Measurements from ENCODE around the gene PRLR. TPM values are rescaled to one million over a fixed set of nuclear protein-coding genes. Genes with fewer than 3 reads are reported as not detected.
"Not testable (repeated sequence)": the region's sequence is repeated elsewhere in the genome, so short reads cannot be mapped to it uniquely, and the experiment has no call there.

Gene PRLR
- total RNA-seq, 1 experiment from 2014 or later = 1.1 TPM

DNA sequence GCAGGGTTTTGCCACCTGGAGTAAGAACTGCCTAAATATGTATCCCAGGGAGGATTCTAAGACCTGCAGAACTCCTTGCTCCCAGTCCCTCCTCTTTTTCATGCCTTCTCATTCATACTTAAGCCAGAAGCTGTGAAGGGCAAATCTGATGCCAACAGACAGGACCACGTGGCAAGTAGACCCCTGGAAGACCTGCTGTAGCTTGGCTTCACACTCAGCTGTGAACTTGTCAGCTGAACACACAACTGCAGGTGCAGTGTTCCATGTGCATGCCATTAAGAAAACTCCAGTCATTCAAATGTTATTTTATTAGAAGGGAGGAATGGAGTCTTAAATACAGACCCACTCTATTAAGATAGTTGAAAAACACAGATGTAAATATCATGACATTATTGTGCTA is 103.3 kb downstream of the PRLR start:
- DNase-seq (ENCODE audit: low spot score) = no peak

DNA sequence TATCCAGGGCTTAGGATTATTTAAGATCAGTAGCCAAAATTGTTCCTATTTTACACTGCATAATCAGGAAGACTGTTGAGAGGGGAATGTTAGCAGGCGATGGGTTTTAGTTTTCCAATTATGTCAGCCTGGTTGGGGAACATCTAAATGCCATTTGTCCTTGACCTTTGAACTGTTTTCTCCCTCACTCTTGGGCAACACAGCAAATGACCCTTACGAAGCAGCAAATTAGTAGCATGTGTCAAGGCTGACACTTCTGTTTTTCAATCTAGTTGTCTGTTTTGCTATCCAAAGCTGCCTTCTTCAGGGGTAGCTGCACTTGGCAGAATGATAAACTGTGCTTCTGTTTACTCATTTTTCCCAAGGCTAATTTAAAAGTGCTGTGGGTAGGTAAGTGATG is 104.5 kb downstream of the PRLR start:
- DNase-seq (ENCODE audit: low spot score) = no peak

DNA sequence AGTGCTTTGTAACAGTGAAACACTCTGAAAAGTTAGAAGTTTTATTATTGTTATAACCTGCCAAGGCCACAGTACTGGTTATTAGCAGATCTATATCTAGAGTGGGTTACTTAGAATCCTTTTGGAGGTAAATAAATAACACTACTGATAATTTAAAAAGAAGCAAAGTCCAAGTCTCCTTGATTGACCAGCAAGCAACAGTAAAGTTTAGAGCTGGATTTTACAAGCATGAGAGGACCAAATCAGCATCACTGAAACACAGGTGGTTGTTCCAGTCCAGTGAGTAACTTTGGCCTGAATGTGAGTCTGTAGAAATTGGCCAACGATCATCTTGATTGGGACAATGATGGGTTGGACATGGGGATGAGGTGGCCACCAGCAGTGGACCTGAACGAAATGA is 105.4 kb downstream of the PRLR start:
- DNase-seq (ENCODE audit: low spot score) = no peak

DNA sequence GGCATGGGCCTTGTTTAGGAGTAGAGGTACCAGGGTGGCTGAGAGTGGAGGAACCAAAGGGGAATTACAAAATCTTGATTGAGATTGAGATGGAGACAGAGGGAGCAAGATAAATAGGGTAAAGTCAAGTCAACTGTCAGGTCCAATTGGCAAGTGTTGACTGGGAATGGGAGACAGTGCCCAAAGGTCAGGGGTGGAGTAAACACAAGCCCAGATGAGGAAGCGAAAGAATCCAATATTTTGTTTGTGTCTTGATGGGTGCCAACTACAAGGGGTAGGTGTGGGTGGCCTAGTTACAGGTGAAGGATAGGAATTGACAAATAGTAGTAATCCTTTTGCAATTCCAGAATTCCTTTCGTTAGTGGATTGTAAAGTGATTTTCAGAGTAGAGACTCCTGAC is 107.5 kb downstream of the PRLR start:
- no peak for DNase-seq (ENCODE audit: low spot score)

DNA sequence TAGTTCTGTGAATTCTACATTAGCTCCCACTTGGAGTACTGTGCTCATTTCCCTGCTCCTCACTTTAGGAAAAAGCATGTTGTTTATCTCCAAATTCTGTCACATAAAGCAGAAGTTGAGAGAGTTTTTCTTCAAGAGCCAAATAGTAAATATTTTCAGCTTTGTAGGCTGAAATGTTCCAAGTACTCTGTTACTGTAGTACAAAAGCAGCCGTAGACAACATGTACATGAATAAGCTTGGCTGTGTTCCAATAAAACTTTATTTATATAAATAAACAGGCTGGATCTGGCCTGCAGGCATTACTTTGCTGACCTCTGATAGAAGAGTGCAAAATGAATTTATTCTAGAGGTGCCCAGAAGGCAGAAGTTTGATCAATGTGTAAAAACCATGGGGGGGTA is 109.6 kb downstream of the PRLR start:
- DNase-seq (ENCODE audit: low spot score) = no peak

DNA sequence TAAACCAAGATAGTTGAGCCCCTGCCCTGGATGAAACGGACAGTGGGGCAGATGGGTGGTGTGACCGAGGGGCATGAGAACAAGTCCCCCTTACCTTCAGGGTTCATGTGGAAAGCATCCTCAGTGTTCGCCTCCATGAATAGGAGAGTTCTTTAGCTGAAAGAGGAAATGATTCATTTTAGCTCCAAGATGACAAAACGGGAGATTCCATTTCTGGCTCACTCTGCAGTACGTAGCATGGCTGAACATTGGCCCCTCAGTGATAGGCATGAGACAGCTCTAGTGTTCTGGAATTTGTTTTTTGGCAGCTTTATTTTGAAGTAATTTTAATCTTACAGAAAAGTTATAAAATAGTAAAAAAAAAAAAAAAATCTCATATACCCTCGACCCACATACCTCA is 112.3 kb downstream of the PRLR start:
- no peak for DNase-seq (ENCODE audit: low spot score)

DNA sequence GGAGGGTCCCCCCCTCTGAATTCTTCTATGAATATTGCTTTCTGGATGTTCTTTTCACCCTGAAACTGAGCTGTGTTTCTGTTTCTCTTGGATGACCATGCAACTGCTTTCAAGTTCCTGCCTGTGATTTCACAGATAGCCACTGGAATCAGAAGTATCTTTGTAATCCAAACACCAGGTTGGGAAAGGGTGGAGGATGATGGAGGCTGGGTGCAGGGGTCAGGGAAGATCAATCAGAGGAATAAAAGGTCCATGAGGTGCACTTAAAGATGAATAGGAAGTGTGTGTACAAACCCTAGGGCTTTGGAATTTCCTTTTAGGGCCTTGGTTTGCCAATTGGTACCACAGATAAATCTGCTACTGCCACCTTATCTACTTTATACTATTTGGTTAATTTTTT is 114.4 kb downstream of the PRLR start:
- no peak for DNase-seq (ENCODE audit: low spot score)

DNA sequence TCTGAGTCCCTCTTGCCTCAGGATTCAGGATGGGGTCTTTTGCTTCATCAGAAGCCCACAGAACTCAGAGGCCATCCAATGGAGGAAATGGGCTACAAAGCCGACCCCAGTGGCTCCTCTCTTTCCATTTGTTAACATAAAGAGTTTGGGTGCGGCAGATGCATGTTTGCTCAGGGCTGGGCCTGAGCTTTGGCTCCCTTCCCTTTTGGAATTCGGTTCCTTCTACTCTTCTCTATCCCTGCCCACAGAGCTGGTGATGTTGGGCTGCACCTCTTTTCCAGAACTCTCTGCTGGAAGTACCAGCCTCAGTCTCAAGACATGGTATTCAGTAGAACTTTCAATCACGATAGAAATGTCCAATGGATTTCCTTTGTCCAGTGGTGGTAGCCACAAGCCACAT is 115.6 kb downstream of the PRLR start:
- DNase-seq (ENCODE audit: low spot score) = no peak

DNA sequence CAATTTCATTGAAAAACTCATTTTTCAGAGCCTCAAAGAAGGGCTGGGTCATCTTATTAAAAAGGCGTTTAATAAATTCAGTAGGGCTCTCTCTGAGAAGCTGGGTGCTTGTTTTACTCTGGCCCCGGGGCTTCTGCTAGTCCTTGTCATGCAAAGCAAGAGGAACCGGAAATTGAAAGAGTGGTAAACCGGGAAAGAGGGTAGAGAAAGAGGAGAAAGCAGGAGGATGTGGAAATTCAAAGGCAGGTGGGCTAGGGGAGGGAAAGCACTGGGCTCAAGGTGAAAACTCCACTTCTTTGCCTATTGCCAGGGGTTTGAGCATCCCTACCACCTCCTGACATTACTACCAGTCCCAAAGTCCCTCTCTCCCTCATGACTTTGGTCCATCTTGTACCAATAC is 118.0 kb downstream of the PRLR start:
- no peak for DNase-seq (ENCODE audit: low spot score)

DNA sequence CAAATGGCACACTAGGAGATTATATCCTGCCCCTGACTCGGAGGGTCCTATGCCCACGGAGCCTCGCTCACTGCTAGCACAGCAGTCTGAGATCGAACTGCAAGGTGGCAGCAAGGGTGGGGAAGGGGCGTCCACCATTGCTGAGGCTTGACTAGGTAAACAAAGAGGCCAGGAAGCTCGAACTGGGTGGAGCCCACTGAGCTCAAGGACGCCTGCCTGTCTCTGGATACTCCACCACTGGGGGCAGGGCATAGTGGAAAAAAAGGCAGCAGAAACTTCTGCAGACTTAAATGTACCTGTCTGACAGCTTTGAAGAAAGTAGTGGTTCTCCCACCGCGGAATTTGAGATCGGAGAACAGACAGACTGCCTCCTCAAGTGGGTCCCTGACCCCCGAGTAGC is 125.7 kb downstream of the PRLR start:
- DNase-seq (ENCODE audit: low spot score) = not testable (repeated sequence)

DNA sequence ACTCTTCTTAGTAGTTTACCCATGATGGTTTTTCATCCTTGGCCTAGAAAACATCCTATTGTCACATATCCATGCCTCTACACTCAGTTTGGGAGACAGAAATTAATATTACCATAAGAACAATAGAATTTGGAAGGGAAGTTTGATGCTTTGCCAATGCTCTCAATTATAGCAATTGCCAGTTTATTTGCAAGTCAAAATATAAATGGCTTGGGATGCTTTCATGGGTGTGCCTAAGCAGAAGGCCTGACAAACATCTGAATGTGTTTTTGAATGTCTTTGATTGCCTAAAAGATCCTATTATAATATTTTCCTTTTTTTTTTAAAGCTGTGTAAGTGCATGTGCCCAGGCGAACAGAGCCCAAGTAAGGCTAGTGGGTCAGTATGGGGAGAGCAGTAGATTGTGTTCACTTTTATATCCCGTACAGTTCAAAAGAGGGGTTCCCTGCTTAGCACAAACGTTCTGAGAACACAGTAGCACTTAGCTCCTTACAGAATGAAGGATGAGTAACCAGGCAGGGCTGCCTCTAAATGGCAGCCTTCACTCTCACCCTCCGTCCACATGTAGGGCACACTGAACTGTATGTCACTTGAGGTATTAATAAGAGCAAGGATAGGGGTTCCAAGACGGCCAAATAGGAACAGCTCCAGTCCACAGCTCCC is 126.5 kb downstream of the PRLR start:
- no peak for DNase-seq (ENCODE audit: low spot score)

DNA sequence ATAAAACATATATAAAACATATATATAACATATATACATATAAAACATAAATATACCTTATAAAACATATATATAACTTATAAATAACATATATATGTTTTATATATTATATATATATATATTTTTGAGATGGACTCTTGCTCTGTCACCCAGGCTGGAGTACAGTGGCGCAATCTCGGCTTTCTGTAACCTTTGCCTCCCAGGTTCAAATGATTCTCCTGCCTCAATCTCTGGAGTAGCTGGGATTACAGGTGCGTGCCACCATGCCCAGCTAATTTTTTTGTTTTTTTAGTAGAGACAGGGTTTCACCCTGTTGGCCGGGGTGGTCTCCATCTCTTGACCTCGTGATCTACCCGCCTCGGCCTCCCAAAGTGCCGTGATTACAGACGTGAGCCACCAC is 128.6 kb downstream of the PRLR start:
- not testable (repeated sequence) for DNase-seq (ENCODE audit: low spot score)

DNA sequence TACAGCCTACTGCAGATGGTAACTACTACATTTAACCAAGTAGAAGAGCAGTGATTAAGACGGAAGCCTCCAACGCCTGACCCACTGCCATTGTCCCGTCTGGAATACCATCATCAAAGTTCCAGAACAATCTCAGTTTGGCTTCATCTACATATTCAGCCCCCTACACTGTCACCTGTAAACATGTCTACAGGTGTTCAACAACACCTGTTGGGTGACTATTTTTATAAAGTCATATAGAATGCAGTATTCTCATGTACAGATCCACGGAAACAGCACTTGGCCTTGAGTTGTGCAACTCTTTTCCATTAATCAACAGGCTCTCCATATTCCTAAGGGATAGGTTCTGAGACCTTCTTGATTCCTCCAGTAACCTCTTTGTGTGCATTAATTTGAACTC is 129.3 kb downstream of the PRLR start:
- no peak for DNase-seq (ENCODE audit: low spot score)

DNA sequence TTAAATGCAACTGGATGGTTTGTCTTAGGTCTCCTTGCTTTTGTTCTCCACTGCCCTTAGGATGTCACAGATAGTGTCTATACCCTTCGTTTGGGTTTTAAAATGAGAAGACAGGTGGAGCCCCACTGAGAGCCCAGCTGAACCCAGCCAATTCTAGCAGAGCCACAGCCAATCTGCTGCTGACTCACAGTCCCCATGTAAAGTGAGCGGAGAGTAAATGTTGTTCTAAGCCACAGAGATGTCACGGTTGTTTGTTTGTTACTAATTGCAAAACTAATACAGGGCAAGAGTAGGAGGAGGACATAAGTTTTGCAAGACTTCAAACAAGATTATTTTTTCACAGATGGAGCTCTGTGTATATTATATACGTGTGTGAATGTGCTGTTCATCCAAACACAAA is 132.1 kb downstream of the PRLR start:
- DNase-seq (ENCODE audit: low spot score) = no peak

DNA sequence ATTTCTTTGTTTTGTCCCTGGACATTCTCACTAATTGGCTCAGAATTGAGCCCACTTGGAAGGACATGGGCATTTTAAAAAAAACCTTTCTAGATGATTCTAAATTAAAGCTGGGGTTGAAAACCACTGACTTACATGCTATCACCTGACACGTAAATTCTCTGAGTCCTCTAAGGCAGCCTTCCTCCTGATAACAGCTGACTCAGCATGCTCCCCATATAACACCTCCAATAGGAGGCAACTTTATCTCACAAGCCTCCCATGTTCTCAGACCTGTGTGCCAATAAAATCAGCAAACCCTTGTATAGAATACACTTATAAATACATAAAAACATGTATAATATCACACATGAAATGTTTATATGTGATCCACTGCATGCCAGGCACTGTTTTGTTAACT is 133.4 kb downstream of the PRLR start:
- DNase-seq (ENCODE audit: low spot score) = no peak

DNA sequence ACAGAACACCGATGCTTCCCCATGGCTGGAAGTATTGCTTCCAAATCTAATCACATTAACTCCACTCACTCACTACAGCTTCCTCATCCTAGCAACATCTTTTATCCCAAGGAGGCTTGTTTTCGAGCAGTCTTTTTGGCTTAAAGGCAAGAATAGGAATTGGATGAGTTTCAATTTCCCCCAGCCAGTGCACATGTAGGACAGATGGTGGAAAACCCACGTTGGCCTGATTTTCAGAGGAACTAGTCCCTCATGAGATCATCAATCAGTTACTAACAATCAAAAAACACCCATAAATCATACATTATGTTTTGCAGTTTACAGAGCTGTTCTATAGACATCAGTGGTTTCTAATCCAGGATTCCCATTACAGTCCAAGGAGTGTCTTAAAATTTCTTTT is 134.1 kb downstream of the PRLR start:
- no peak for DNase-seq (ENCODE audit: low spot score)

DNA sequence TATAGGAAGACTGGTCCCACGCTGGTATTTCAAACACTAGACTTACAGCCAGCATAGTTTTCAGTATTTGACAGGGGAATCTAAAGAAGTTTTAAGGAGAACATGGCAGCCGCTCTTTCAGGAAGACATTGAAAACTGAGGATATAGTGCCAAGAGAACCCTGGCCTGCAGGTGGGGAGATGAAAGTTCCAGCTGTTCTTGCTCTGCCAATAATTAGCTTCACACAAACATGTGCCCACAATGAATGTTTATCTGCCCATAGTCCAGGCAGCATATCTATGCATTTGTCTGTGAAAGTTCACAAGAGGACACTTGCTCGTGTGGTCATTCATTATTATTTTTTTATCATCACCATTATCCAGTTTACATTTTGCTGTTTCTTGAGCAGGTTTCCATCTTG is 134.9 kb downstream of the PRLR start:
- no peak for DNase-seq (ENCODE audit: low spot score)

DNA sequence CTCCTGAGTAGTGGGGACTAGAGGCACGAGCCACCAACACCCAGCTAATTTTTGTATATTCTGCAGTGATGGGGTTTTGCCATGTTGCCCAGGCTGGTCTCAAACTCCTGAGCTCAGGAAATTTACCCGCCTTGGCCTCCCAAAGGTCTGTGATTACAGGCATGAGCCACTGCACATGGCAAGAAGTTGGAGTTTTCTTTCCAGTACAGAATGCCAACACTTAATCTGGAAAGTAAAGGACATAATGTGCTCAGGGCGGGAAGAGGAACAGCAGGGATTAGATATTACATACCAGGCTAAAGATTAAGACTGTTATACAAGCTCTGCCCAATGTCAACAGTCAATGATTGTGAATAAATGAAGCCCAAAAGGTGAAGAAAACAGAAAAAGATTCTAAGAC is 135.3 kb downstream of the PRLR start:
- DNase-seq (ENCODE audit: low spot score) = no peak

DNA sequence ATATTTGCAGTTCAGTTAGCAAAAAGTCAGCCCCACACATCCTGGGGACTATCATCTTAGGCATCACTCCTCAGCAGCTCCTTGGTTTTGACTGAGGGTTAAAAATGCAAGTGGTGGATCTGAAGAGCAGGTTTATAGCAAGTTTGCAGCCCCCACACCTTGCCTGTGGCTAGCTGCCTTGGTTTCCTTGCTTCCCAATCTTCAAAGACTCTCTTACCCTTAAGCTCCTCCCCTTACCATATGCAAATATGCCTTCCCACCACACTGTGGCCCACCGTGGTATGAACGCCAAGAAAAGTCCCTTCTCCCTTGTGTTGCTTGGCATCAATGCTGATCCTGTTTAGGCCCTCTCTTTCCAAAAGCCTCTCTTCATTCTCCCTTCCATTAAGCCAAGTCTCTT is 137.6 kb downstream of the PRLR start:
- DNase-seq (ENCODE audit: low spot score) = no peak

DNA sequence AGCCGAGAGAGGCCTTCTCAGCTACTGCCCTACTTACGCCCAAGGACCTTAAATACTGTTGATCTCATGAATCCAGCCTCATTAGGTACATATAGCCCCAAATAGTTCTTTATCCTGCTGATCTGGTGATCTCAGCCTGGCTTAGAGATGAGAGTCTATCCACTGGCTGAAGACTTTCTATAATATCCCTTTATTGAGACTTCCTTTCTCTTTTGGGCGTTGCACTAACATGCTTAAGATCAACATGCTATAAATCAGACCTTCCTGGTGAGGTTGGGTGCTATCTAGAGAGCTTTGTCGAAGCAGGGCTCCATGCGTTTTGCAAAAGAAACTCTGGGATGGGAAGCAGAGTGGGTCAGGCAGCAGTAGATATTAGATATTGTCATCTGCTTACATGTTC is 138.6 kb downstream of the PRLR start:
- no peak for DNase-seq (ENCODE audit: low spot score)

DNA sequence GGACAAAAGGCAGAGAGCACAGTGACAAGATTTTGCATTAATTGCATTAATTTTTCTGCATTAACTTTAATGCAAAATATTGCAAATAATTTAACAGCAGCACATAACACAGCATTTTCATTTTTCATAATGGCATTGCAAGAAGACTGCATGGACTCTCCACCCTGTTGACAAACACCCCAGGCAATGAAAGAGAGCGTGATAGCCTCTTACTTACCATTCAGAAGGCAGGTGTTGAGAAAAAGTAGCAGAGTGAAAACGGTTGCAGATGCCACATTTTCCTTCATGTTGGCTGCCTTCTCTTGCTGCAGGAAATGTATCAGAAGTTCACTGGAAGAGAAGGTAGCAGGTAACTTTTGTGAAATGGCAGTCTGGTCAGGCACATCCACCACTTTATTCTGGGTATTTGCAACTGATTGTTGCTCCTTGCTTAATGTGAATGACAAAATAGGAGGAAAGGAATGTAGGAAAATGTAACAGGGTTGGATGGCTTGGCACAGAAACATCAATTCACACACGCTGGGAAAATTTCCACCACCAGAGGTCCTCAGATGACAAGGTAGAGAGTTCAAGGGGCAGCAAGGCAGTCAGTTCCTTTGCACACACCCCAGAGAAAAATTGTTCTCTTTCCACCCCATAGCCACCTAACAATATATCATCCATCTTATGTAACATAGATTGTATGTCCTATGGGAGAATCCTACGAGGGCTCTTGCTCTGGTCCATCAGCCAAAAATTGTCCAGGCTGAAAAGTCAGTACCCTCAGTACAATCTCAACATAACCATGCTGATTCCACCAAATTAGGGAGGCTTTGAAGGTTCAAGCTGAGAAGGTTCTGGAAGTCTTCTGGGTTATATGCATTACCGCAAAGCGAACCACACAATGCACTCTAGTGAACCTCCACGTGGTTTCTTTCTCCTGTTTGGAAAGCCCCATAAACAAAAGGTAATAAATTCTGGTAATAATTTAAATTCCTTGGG is 140.7 kb downstream of the PRLR start:
- peak; percentile 63 for DNase-seq (ENCODE audit: low spot score)

DNA sequence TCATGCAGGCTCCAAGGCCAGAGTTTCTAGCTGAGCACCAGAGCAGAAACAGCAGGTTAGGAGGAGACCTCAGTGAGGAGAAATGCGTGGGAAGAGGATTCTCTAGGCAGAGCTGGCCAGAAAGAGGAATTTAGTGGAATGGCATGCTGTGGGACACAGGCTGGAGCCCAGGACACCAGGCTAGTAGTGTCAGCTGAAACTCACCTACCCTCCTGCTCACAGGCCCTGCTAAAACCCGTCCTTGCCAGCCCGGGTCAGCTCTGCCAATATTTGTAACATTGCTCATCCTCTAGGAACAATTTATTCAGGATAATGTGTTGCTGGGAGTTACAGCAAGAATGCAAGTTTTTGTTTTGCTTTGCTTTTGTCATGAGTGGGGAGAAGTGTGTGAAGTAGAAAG is 142.3 kb downstream of the PRLR start:
- DNase-seq (ENCODE audit: low spot score) = no peak

DNA sequence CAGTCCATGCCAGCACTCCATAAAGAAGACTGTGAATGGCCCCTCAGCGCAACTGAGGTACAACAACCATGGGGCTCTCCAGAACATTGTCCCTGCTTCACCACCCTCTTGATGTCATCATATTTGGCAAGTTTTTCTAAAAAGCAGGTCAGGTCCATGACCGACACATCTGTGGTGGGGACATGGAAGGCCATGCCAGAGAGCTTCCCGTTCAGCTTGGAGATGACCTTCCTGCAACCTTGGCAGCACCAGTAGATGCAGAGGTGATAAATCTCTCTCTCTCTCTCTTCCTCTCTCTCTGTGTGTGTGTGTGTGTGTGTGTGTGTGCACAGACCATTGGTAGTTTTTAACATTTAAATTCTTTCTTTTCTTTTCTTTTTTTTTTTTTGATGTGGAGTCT is 147.1 kb downstream of the PRLR start:
- DNase-seq (ENCODE audit: low spot score) = no peak

Data from H4 (cell line).